Measurements from ENCODE around the gene IRF9. TPM values are rescaled to one million over a fixed set of nuclear protein-coding genes. Genes with fewer than 3 reads are reported as not detected.

IRF9 gene
- total and polyA plus RNA-seq, 2 of the 13 experiments (the other 11 are each of a cell fraction or from before 2014, with no cell fraction given), result 14.9 to 49.7 TPM

DNA sequence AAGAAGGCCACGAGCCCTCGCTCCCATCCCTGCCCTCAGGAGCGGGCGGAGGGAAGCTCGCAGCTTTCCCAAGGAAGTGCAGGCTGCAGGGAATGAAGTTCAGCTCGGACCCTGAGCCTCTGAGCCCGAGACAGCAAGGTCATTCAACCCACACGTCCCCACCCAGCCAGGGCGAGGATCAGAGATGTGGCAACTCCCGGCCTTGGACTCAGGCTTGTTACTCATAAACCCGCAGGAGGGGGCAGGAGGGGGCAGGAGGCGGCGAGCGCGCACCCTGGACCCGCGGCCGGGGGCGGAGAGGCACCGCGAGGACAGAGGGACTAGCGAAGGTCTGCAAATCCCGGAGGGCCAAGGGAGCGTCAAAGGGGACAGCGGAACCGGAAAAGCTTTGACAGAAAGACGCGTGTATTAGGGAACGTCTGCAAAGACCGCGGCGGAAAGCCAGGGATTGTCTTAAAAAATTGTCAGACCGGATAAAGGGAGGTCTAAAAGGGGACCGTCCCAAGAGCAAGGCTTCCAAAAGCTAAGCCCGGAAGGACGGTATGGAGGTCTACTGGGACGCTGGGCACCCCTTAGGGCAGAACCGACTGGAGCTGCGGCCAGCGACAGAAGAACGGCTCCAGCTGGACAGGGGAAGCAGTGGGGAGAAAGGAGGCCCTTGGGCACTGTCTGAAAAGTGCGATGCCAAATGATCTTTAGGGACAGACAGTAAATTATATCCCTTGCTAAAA is 47.1 kb upstream of the IRF9 start (continued):
- TF ChIP-seq ZNF781 (CRISPR knock-in tag; IDR thresholded peaks at IDR 0.05; ENCODE audit: borderline replicate concordance, not compliant biosample characterization) (no peak), RNF2 (conservative IDR thresholded peaks at IDR 0.05; ENCODE audit: low read depth) (no peak), NCOA5 (CRISPR knock-in tag; IDR thresholded peaks at IDR 0.05) (peak; percentile 26; the same call in 1 of the 2 replicates), ZNF598 (CRISPR knock-in tag; IDR thresholded peaks at IDR 0.05; ENCODE audit: borderline replicate concordance) (peak; percentile 54; the same call in 1 of the 2 replicates), ZNF720 (CRISPR knock-in tag; IDR thresholded peaks at IDR 0.05) (0 out of 2 replicates have a peak, but pooled peaks have one; percentile 90), CHD4 (IDR thresholded peaks at IDR 0.05; ENCODE audit: borderline replicate concordance, low read length) (peak; percentile 89), HOXD1 (CRISPR knock-in tag; IDR thresholded peaks at IDR 0.05) (peak; percentile 99), ZNF788 (CRISPR knock-in tag; IDR thresholded peaks at IDR 0.05; ENCODE audit: borderline replicate concordance) (peak; percentile 100), NFYB (CRISPR knock-in tag; IDR thresholded peaks at IDR 0.05) (peak; percentile 53), FOXK2 (IDR thresholded peaks at IDR 0.05) (peak; percentile 85), ZMYM2 (CRISPR knock-in tag; IDR thresholded peaks at IDR 0.05) (peak; percentile 95), SUZ12 (IDR thresholded peaks at IDR 0.05; ENCODE audit: low read depth, low read length) (no peak), ARNT2 (CRISPR knock-in tag; IDR thresholded peaks at IDR 0.05; ENCODE audit: low read depth) (peak; percentile 97), ZNF839 (CRISPR knock-in tag; IDR thresholded peaks at IDR 0.05; ENCODE audit: borderline replicate concordance) (peak; percentile 97; the same call in 1 of the 2 replicates), ARID2 (CRISPR knock-in tag; IDR thresholded peaks at IDR 0.05; ENCODE audit: borderline replicate concordance) (peak; percentile 97), GABPB1 (CRISPR knock-in tag; IDR thresholded peaks at IDR 0.05) (peak; percentile 90), KLF16 (CRISPR knock-in tag; IDR thresholded peaks at IDR 0.05) (peak in 1 of 2 experiments; percentile 99; a peak in 2 of 4 replicates), ZNF44 (CRISPR knock-in tag; IDR thresholded peaks at IDR 0.05) (no peak), ATF7-NPFF (CRISPR knock-in tag; IDR thresholded peaks at IDR 0.05; ENCODE audit: low read depth) (peak; percentile 94)
- TF ChIP-seq, protein P1, sequence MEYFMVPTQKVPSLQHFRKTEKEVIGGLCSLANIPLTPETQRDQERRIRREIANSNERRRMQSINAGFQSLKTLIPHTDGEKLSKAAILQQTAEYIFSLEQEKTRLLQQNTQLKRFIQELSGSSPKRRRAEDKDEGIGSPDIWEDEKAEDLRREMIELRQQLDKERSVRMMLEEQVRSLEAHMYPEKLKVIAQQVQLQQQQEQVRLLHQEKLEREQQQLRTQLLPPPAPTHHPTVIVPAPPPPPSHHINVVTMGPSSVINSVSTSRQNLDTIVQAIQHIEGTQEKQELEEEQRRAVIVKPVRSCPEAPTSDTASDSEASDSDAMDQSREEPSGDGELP (IDR thresholded peaks at IDR 0.05; ENCODE audit: borderline replicate concordance, low read depth), result peak; percentile 92; the same call in 1 of the 2 replicates
- TF ChIP-seq, protein P2, sequence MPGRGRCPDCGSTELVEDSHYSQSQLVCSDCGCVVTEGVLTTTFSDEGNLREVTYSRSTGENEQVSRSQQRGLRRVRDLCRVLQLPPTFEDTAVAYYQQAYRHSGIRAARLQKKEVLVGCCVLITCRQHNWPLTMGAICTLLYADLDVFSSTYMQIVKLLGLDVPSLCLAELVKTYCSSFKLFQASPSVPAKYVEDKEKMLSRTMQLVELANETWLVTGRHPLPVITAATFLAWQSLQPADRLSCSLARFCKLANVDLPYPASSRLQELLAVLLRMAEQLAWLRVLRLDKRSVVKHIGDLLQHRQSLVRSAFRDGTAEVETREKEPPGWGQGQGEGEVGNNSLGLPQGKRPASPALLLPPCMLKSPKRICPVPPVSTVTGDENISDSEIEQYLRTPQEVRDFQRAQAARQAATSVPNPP (CRISPR knock-in tag; IDR thresholded peaks at IDR 0.05), result peak; percentile 84
- TF ChIP-seq, protein P3, sequence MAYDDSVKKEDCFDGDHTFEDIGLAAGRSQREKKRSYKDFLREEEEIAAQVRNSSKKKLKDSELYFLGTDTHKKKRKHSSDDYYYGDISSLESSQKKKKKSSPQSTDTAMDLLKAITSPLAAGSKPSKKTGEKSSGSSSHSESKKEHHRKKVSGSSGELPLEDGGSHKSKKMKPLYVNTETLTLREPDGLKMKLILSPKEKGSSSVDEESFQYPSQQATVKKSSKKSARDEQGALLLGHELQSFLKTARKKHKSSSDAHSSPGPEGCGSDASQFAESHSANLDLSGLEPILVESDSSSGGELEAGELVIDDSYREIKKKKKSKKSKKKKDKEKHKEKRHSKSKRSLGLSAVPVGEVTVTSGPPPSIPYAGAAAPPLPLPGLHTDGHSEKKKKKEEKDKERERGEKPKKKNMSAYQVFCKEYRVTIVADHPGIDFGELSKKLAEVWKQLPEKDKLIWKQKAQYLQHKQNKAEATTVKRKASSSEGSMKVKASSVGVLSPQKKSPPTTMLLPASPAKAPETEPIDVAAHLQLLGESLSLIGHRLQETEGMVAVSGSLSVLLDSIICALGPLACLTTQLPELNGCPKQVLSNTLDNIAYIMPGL (CRISPR knock-in tag; IDR thresholded peaks at IDR 0.05; ENCODE audit: borderline replicate concordance in 1 of 2, low read depth in 1 of 2), result peak; percentile 97
- TF ChIP-seq, protein P4, sequence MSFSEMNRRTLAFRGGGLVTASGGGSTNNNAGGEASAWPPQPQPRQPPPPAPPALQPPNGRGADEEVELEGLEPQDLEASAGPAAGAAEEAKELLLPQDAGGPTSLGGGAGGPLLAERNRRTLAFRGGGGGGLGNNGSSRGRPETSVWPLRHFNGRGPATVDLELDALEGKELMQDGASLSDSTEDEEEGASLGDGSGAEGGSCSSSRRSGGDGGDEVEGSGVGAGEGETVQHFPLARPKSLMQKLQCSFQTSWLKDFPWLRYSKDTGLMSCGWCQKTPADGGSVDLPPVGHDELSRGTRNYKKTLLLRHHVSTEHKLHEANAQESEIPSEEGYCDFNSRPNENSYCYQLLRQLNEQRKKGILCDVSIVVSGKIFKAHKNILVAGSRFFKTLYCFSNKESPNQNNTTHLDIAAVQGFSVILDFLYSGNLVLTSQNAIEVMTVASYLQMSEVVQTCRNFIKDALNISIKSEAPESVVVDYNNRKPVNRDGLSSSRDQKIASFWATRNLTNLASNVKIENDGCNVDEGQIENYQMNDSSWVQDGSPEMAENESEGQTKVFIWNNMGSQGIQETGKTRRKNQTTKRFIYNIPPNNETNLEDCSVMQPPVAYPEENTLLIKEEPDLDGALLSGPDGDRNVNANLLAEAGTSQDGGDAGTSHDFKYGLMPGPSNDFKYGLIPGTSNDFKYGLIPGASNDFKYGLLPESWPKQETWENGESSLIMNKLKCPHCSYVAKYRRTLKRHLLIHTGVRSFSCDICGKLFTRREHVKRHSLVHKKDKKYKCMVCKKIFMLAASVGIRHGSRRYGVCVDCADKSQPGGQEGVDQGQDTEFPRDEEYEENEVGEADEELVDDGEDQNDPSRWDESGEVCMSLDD (CRISPR knock-in tag; IDR thresholded peaks at IDR 0.05; ENCODE audit: borderline replicate concordance), result no peak

All from HepG2 (cell line).